Measurements from ENCODE around the gene CWC27. TPM values are rescaled to one million over a fixed set of nuclear protein-coding genes. Genes with fewer than 3 reads are reported as not detected.

Gene CWC27
- polyA plus RNA-seq, 1 experiment = 7.5 TPM

GRCh38 chr5:65034813-65035209, 266.1 kb downstream of the CWC27 start:
- CTCF ChIA-PET = interaction anchor here (1.5 to 2.1 kb wide), 2 partner anchors 16 to 449 kb away, joined by 6 read pairs; no protein-coding TSS in a partner anchor
- POLR2A ChIA-PET = interaction anchor here (0.6 kb wide), 1 partner anchor 222 kb away, joined by 3 read pairs; no protein-coding TSS in a partner anchor
- no peak for TF ChIP-seq CTCF (IDR thresholded peaks at IDR 0.05; ENCODE audit: insufficient read depth, low read depth, low read length)
- Histone ChIP-seq H3K36me3 (ENCODE audit: control insufficient read depth, insufficient read depth, low read length) (no peaks in the 10 kb centered on the region), H3K4me3 (ENCODE audit: low read depth, low read length) (no peak overlapping the region), H3K27me3 (ENCODE audit: control insufficient read depth, insufficient read depth, low read length) (no peaks in the 10 kb centered on the region)
- DNase-seq (ENCODE audit: low read depth) = no peak

GRCh38 chr5:65035211-65036206, 266.8 kb downstream of the CWC27 start:
- ChIA-PET POLR2A (interaction anchor here (0.6 to 1.1 kb wide), 4 partner anchors 91 to 447 kb away, joined by 3 to 7 read pairs (median 4); no protein-coding TSS in a partner anchor), CTCF (interaction anchor here (1.2 to 2.1 kb wide), 3 partner anchors 13 to 448 kb away, joined by 3 to 6 read pairs (median 6); no protein-coding TSS in a partner anchor)
- Histone ChIP-seq H3K27me3 (ENCODE audit: control insufficient read depth, insufficient read depth, low read length) (no peaks in the 10 kb centered on the region), H3K4me3 (ENCODE audit: low read depth, low read length) (peak overlapping the region; percentile 64), H3K36me3 (ENCODE audit: control insufficient read depth, insufficient read depth, low read length) (no peaks in the 10 kb centered on the region)
- DNase-seq (ENCODE audit: low read depth) = peak; percentile 49
- TF ChIP-seq CTCF (IDR thresholded peaks at IDR 0.05; ENCODE audit: insufficient read depth, low read depth, low read length) = no peak

- no peaks in the 10 kb centered on the region for H3K27me3 ChIP-seq (ENCODE audit: control insufficient read depth, insufficient read depth, low read length)
- TF ChIP-seq CTCF (IDR thresholded peaks at IDR 0.05; ENCODE audit: insufficient read depth, low read depth, low read length) = peak; percentile 25; the same call in 1 of the 2 replicates
- DNase-seq (ENCODE audit: low read depth) = no peak
- POLR2A ChIA-PET = no interaction called here
- no peaks in the 10 kb centered on the region for H3K36me3 ChIP-seq (ENCODE audit: control insufficient read depth, insufficient read depth, low read length)
- no peak overlapping the region for H3K4me3 ChIP-seq (ENCODE audit: low read depth, low read length)
- CTCF ChIA-PET = interaction anchor here (0.6 to 1.5 kb wide), 5 partner anchors 7 to 105 kb away, joined by 3 to 6 read pairs (median 4); no protein-coding TSS in a partner anchor
Observed at GRCh38 chr5:65037831-65038815, 269.4 kb downstream of the CWC27 start.

GRCh38 chr5:65041296-65042158, 272.8 kb downstream of the CWC27 start:
- H3K4me3 ChIP-seq (ENCODE audit: low read depth, low read length) = no peak overlapping the region
- no peak for DNase-seq (ENCODE audit: low read depth)
- no peaks in the 10 kb centered on the region for H3K27me3 ChIP-seq (ENCODE audit: control insufficient read depth, insufficient read depth, low read length)
- CTCF ChIA-PET = no interaction called here
- no peaks in the 10 kb centered on the region for H3K36me3 ChIP-seq (ENCODE audit: control insufficient read depth, insufficient read depth, low read length)
- no peak for TF ChIP-seq CTCF (IDR thresholded peaks at IDR 0.05; ENCODE audit: insufficient read depth, low read depth, low read length)
- POLR2A ChIA-PET = interaction anchor here (0.6 kb wide), 1 partner anchor 1104 kb away, joined by 3 read pairs; no protein-coding TSS in a partner anchor

Data from BJ (cell line).